HepG2 (cell line): Measurements from ENCODE around the gene STOM. TPM values are rescaled to one million over a fixed set of nuclear protein-coding genes. Genes with fewer than 3 reads are reported as not detected.

Experiments used
- GPN1 ChIP-seq: sonication (generic); formaldehyde crosslinking; IDR thresholded peaks from 2 replicates; pipeline ENCODE4 v1.5.1; 2020; ENCODE audit warnings: missing genetic modification reagents, borderline replicate concordance
- HOXA5 ChIP-seq: sonication (generic); formaldehyde crosslinking; IDR thresholded peaks from 2 replicates; pipeline ENCODE4 v1.4.0; 2020; ENCODE audit warnings: missing genetic modification reagents
- KDM5A ChIP-seq: fragments of 200-600 bp; sonication (generic); IDR thresholded peaks from 2 replicates; pipeline ENCODE4 v1.7.0; 2018; ENCODE audit warnings: antibody characterized with exemption, mild to moderate bottlenecking, low read length, borderline replicate concordance
- MAFK ChIP-seq, 2 experiments: IDR thresholded peaks in 1 of 2; conservative IDR thresholded peaks in 1 of 2; 2 replicates each; pipeline ENCODE4 v1.6.1; 2011; ENCODE audit warnings: improper control_type of control experiment in 2 of 2, low read length in 2 of 2
- NAIF1 ChIP-seq: sonication (generic); formaldehyde crosslinking; IDR thresholded peaks from 2 replicates; pipeline ENCODE4 v1.5.0; 2020; ENCODE audit warnings: mild to moderate bottlenecking, missing genetic modification reagents, borderline replicate concordance
- NFATC3 ChIP-seq: sonication (generic); formaldehyde crosslinking; IDR thresholded peaks from 2 replicates; pipeline ENCODE4 v1.5.1; 2020; ENCODE audit warnings: mild to moderate bottlenecking, missing genetic modification reagents
- PHF21A ChIP-seq: sonication (generic); formaldehyde crosslinking; IDR thresholded peaks from 2 replicates; pipeline ENCODE4 v1.5.0; 2020; ENCODE audit warnings: mild to moderate bottlenecking, missing genetic modification reagents
- PHF8 ChIP-seq: sonication (generic); formaldehyde crosslinking; IDR thresholded peaks from 2 replicates; pipeline ENCODE4 v1.5.0; 2020; ENCODE audit warnings: missing genetic modification reagents
- PRMT3 ChIP-seq: sonication (generic); formaldehyde crosslinking; IDR thresholded peaks from 2 replicates; pipeline ENCODE4 v1.8.1; 2022; ENCODE audit warnings: low read depth, mild to moderate bottlenecking, moderate library complexity, missing genetic modification reagents, borderline replicate concordance
- SNAI1 ChIP-seq: sonication (generic); formaldehyde crosslinking; IDR thresholded peaks from 2 replicates; pipeline ENCODE4 v1.5.0; 2020; ENCODE audit warnings: mild to moderate bottlenecking, missing genetic modification reagents, borderline replicate concordance
- SOX13 ChIP-seq, 3 experiments: fragments of 450-650 bp in 1 of 3; sonication (generic) in 1 of 3; formaldehyde crosslinking in 1 of 3; IDR thresholded peaks in 2 of 3; conservative IDR thresholded peaks in 1 of 3; 2 replicates each; pipeline versions ENCODE4 v1.5.0 to v1.6.1; 2016 to 2020; ENCODE audit warnings: antibody characterized with exemption in 1 of 3, mild to moderate bottlenecking in 1 of 3, missing compliant biosample characterization in 1 of 3, missing genetic modification reagents in 1 of 3, moderate library complexity in 1 of 3
- SP4 ChIP-seq: sonication (generic); formaldehyde crosslinking; IDR thresholded peaks from 2 replicates; pipeline ENCODE4 v1.8.1; 2023; ENCODE audit warnings: mild to moderate bottlenecking, missing genetic modification reagents
- TBX3 ChIP-seq: fragments of 450-650 bp; IDR thresholded peaks from 2 replicates; pipeline ENCODE4 v1.6.1; 2017; ENCODE audit warnings: antibody characterized with exemption, mild to moderate bottlenecking, inconsistent platforms, borderline replicate concordance
- TOE1 ChIP-seq: sonication (generic); formaldehyde crosslinking; IDR thresholded peaks from 2 replicates; pipeline ENCODE4 v1.4.0; 2020; ENCODE audit warnings: mild to moderate bottlenecking, missing genetic modification reagents
- ZMAT3 ChIP-seq: sonication (generic); formaldehyde crosslinking; conservative IDR thresholded peaks from 2 replicates; pipeline ENCODE4 v1.7.0; 2021; ENCODE audit warnings: missing genetic modification reagents
- ZNF253 ChIP-seq: sonication (generic); formaldehyde crosslinking; IDR thresholded peaks from 2 replicates; pipeline ENCODE4 v1.8.0; 2022; ENCODE audit warnings: mild to moderate bottlenecking, missing genetic modification reagents, borderline replicate concordance
- ZNF644 ChIP-seq: IDR thresholded peaks from 2 replicates; pipeline ENCODE4 v1.6.1; 2016; ENCODE audit warnings: low read depth
- polyA plus RNA-seq, 8 experiments: library from polyadenylated mRNA; depleted of rRNA in 3 of 8; stranded (reverse) in 7 of 8; unstranded in 1 of 8; fragments of >200 nt; fragmentation: Illumina TruSeq in 4 of 8; extraction: Trizol in 4 of 8; gene quantifications; 2 replicates each; pipeline versions ENCODE4 v1.2.1 to v1.2.3, GENCODE V29; 2011 to 2016; ENCODE audit warnings: low read depth in 4 of 8, missing spikeins in 1 of 8, mixed read lengths in 1 of 8; ENCODE audit not compliant: insufficient read depth in 1 of 8
- total RNA-seq, 5 experiments: library from RNA; depleted of rRNA; stranded (reverse); fragments of >200 nt; fragmentation: Illumina TruSeq; extraction: Trizol; gene quantifications; 2 replicates each; pipeline ENCODE4 v1.2.3, GENCODE V29; 2016; ENCODE audit warnings: low read depth in 1 of 5
- TF ChIP-seq, protein P1 (sequence below): sonication (generic); formaldehyde crosslinking; IDR thresholded peaks from 2 replicates; pipeline ENCODE4 v1.5.1; 2020; ENCODE audit warnings: missing genetic modification reagents, mild to moderate bottlenecking, borderline replicate concordance
- TF ChIP-seq, protein P2 (sequence below): sonication (generic); formaldehyde crosslinking; IDR thresholded peaks from 2 replicates; pipeline ENCODE4 v1.9.0; 2021; ENCODE audit warnings: missing genetic modification reagents, mild to moderate bottlenecking, borderline replicate concordance
- TF ChIP-seq, protein P3 (sequence below): fragments of 450-650 bp; IDR thresholded peaks from 2 replicates; pipeline ENCODE4 v1.6.1; 2016
- TF ChIP-seq, protein P4 (sequence below): sonication (generic); formaldehyde crosslinking; IDR thresholded peaks from 2 replicates; pipeline ENCODE4 v1.4.0; 2020; ENCODE audit warnings: missing genetic modification reagents, borderline replicate concordance

Gene STOM
- total and polyA plus RNA-seq, 2 of the 13 experiments (the other 11 are each of a cell fraction or from before 2014, with no cell fraction given), result 43.6 to 165 TPM

DNA sequence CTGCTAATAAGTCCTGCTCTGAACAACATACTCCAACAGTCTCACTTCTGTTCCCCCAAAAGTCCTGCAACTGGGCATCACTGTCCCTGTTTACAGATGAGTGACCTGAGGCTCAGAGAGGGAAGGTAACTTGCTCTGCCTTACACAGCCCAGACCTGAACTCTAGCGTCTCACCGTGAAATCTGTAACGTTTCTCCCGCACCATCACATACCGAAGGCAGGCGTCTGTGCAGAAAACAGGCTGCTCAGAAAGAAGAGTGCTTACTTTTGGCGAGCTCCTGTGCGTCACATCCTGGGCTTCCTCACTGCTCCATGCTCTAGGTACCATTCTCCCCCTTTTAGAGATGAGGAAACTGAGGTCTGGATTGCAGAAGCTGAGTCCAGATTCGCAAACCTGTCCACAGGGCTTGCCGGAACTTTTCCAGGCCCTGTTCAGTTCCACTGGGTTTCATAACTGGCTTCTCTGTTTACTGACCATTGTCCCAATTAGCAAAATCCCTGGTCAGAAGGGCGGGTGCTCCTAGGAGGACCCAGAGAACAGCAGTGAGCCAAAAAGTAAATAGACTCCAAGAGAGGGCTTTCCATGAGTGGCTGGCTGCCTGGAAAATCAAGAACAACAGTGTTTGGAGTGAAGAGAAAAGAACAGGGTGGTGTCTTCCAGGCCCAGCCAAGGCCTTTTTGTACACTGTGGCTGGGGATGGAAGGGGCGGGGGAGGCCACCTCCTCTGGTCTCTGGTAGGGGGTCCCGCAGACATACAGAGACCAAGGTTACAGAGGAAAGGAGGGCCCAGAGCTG lies 75.0 kb downstream of the STOM start (continued):
- TF ChIP-seq ZMAT3 (CRISPR knock-in tag) (peak; percentile 39; the same call in 1 of the 2 replicates), PRMT3 (CRISPR knock-in tag) (no peak), SOX13 (IDR thresholded peaks at IDR 0.05) (peak; percentile 66), SOX13 (CRISPR knock-in tag; conservative IDR thresholded peaks at IDR 0.05 in 1 of 2, IDR thresholded peaks at IDR 0.05 in 1 of 2) (peak in 1 of 2 experiments; percentile 91; a peak in 2 of 4 replicates), SNAI1 (CRISPR knock-in tag) (no peak), HOXA5 (no peak), KDM5A (no peak), TOE1 (CRISPR knock-in tag) (0 out of 2 replicates have a peak, but pooled peaks have one; percentile 28), MAFK (conservative IDR thresholded peaks at IDR 0.05 in 1 of 2, IDR thresholded peaks at IDR 0.05 in 1 of 2; ENCODE audit: low read length in 2 of 2) (no peak), ZNF253 (CRISPR knock-in tag) (no peak), NFATC3 (CRISPR knock-in tag) (no peak), NAIF1 (CRISPR knock-in tag) (no peak), GPN1 (no peak), TBX3 (no peak), PHF8 (CRISPR knock-in tag) (0 out of 2 replicates have a peak, but pooled peaks have one; percentile 31), PHF21A (CRISPR knock-in tag) (peak; percentile 90), ZNF644 (CRISPR knock-in tag) (peak; percentile 41; the same call in 1 of the 2 replicates), SP4 (no peak; the same call in 1 of the 2 replicates)
- TF ChIP-seq, protein P1, sequence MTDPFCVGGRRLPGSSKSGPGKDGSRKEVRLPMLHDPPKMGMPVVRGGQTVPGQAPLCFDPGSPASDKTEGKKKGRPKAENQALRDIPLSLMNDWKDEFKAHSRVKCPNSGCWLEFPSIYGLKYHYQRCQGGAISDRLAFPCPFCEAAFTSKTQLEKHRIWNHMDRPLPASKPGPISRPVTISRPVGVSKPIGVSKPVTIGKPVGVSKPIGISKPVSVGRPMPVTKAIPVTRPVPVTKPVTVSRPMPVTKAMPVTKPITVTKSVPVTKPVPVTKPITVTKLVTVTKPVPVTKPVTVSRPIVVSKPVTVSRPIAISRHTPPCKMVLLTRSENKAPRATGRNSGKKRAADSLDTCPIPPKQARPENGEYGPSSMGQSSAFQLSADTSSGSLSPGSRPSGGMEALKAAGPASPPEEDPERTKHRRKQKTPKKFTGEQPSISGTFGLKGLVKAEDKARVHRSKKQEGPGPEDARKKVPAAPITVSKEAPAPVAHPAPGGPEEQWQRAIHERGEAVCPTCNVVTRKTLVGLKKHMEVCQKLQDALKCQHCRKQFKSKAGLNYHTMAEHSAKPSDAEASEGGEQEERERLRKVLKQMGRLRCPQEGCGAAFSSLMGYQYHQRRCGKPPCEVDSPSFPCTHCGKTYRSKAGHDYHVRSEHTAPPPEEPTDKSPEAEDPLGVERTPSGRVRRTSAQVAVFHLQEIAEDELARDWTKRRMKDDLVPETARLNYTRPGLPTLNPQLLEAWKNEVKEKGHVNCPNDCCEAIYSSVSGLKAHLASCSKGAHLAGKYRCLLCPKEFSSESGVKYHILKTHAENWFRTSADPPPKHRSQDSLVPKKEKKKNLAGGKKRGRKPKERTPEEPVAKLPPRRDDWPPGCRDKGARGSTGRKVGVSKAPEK (CRISPR knock-in tag), result no peak
- TF ChIP-seq, protein P2, sequence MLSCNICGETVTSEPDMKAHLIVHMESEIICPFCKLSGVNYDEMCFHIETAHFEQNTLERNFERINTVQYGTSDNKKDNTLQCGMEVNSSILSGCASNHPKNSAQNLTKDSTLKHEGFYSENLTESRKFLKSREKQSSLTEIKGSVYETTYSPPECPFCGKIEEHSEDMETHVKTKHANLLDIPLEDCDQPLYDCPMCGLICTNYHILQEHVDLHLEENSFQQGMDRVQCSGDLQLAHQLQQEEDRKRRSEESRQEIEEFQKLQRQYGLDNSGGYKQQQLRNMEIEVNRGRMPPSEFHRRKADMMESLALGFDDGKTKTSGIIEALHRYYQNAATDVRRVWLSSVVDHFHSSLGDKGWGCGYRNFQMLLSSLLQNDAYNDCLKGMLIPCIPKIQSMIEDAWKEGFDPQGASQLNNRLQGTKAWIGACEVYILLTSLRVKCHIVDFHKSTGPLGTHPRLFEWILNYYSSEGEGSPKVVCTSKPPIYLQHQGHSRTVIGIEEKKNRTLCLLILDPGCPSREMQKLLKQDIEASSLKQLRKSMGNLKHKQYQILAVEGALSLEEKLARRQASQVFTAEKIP, result no peak
- TF ChIP-seq, protein P3, sequence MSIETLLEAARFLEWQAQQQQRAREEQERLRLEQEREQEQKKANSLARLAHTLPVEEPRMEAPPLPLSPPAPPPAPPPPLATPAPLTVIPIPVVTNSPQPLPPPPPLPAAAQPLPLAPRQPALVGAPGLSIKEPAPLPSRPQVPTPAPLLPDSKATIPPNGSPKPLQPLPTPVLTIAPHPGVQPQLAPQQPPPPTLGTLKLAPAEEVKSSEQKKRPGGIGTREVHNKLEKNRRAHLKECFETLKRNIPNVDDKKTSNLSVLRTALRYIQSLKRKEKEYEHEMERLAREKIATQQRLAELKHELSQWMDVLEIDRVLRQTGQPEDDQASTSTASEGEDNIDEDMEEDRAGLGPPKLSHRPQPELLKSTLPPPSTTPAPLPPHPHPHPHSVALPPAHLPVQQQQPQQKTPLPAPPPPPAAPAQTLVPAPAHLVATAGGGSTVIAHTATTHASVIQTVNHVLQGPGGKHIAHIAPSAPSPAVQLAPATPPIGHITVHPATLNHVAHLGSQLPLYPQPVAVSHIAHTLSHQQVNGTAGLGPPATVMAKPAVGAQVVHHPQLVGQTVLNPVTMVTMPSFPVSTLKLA, result no peak
- TF ChIP-seq, protein P4, sequence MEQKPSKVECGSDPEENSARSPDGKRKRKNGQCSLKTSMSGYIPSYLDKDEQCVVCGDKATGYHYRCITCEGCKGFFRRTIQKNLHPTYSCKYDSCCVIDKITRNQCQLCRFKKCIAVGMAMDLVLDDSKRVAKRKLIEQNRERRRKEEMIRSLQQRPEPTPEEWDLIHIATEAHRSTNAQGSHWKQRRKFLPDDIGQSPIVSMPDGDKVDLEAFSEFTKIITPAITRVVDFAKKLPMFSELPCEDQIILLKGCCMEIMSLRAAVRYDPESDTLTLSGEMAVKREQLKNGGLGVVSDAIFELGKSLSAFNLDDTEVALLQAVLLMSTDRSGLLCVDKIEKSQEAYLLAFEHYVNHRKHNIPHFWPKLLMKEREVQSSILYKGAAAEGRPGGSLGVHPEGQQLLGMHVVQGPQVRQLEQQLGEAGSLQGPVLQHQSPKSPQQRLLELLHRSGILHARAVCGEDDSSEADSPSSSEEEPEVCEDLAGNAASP, result no peak
